ENCODE data around the gene ZNF701. TPM values are rescaled to one million over a fixed set of nuclear protein-coding genes. Genes with fewer than 3 reads are reported as not detected.
"Not testable (repeated sequence)": the region's sequence is repeated elsewhere in the genome, so short reads cannot be mapped to it uniquely, and the experiment has no call there.

The ZNF701 gene
- total RNA-seq, 1 experiment from 2014 or later: 40.3 TPM

DNA sequence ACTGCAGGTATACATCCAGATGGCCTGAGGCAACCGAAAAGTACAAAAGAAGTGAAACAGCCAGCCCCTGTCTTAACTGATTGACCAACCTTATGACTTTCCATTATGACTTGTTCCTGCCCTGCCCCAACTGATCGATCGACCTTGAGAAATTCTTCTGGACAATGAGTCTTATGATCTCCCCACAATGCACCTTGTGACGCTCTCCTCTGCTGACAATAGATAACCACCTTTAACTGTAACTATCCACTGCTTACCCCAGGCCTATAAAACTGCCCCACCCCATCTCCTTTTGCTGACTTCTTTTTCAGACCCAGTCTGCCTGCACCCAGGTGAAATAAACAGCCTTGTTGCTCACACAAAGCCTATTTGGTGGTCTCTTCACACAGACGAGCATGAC lies 56.8 kb downstream of the ZNF701 start:
- Mint-ChIP-seq H3K27me3 (ENCODE audit: low read depth) (peaks cover 14% of the 10 kb centered on the region), H3K4me3 (no peak overlapping the region), H3K4me1 (no peaks in the 10 kb centered on the region), H3K27ac (no peak overlapping the region), H3K36me3 (peaks cover 22% of the 10 kb centered on the region), H3K9me3 (peaks cover 29% of the 10 kb centered on the region)
- no peak for ATAC-seq
- ChIA-PET POLR2A (no interaction called here), CTCF (no interaction called here)
- TF ChIP-seq CBFB (CRISPR knock-in tag; IDR thresholded peaks at IDR 0.05; ENCODE audit: low read depth): no peak
- no peak for TF ChIP-seq NR3C1 (CRISPR knock-in tag; conservative IDR thresholded peaks at IDR 0.05; ENCODE audit: low read depth)
- TF ChIP-seq, protein P1, sequence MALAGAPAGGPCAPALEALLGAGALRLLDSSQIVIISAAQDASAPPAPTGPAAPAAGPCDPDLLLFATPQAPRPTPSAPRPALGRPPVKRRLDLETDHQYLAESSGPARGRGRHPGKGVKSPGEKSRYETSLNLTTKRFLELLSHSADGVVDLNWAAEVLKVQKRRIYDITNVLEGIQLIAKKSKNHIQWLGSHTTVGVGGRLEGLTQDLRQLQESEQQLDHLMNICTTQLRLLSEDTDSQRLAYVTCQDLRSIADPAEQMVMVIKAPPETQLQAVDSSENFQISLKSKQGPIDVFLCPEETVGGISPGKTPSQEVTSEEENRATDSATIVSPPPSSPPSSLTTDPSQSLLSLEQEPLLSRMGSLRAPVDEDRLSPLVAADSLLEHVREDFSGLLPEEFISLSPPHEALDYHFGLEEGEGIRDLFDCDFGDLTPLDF (CRISPR knock-in tag; IDR thresholded peaks at IDR 0.05): no peak
- TF ChIP-seq ZNF396 (CRISPR knock-in tag; IDR thresholded peaks at IDR 0.05; ENCODE audit: borderline replicate concordance): no peak
- no peak for TF ChIP-seq HMGA2 (CRISPR knock-in tag; IDR thresholded peaks at IDR 0.05)
- TF ChIP-seq FOXJ3 (CRISPR knock-in tag; IDR thresholded peaks at IDR 0.05; ENCODE audit: borderline replicate concordance): no peak
- no peak for TF ChIP-seq ZNF416 (CRISPR knock-in tag; IDR thresholded peaks at IDR 0.05)
- no peak for TF ChIP-seq ESRRA (CRISPR knock-in tag; IDR thresholded peaks at IDR 0.05; ENCODE audit: borderline replicate concordance)
- no peak for TF ChIP-seq NFE2L1 (CRISPR knock-in tag; IDR thresholded peaks at IDR 0.05)
- no peak for TF ChIP-seq TP53 (CRISPR knock-in tag; IDR thresholded peaks at IDR 0.05)
- no peak for TF ChIP-seq ZNF121 (CRISPR knock-in tag; IDR thresholded peaks at IDR 0.05)
- no peak for TF ChIP-seq EMX1 (CRISPR knock-in tag; IDR thresholded peaks at IDR 0.05)
- TF ChIP-seq, protein P2, sequence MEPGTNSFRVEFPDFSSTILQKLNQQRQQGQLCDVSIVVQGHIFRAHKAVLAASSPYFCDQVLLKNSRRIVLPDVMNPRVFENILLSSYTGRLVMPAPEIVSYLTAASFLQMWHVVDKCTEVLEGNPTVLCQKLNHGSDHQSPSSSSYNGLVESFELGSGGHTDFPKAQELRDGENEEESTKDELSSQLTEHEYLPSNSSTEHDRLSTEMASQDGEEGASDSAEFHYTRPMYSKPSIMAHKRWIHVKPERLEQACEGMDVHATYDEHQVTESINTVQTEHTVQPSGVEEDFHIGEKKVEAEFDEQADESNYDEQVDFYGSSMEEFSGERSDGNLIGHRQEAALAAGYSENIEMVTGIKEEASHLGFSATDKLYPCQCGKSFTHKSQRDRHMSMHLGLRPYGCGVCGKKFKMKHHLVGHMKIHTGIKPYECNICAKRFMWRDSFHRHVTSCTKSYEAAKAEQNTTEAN (CRISPR knock-in tag; IDR thresholded peaks at IDR 0.05): no peak
- DNase-seq (ENCODE audit: low spot score): no peak

GRCh38 chr19:52627441-52627840 lies 57.4 kb downstream of the ZNF701 start:
- H3K27ac Mint-ChIP-seq, ATAC-seq: not testable (repeated sequence)

GRCh38 chr19:52635786-52636570 lies 65.9 kb downstream of the ZNF701 start:
- POLR2A ChIA-PET: no interaction called here
- ATAC-seq (no peak), DNase-seq (ENCODE audit: low spot score) (no peak)
- peaks cover 10% of the 10 kb centered on the region for H3K36me3 Mint-ChIP-seq
- no peak overlapping the region for H3K4me3 Mint-ChIP-seq
- CTCF ChIA-PET: interaction anchor here (0.7 kb wide), 1 partner anchor 358 kb away, joined by 5 read pairs; no protein-coding TSS in a partner anchor
- H3K4me1 Mint-ChIP-seq: peaks cover 12% of the 10 kb centered on the region
- H3K27me3 Mint-ChIP-seq (ENCODE audit: low read depth): peaks cover 23% of the 10 kb centered on the region
- TF ChIP-seq, protein P3, sequence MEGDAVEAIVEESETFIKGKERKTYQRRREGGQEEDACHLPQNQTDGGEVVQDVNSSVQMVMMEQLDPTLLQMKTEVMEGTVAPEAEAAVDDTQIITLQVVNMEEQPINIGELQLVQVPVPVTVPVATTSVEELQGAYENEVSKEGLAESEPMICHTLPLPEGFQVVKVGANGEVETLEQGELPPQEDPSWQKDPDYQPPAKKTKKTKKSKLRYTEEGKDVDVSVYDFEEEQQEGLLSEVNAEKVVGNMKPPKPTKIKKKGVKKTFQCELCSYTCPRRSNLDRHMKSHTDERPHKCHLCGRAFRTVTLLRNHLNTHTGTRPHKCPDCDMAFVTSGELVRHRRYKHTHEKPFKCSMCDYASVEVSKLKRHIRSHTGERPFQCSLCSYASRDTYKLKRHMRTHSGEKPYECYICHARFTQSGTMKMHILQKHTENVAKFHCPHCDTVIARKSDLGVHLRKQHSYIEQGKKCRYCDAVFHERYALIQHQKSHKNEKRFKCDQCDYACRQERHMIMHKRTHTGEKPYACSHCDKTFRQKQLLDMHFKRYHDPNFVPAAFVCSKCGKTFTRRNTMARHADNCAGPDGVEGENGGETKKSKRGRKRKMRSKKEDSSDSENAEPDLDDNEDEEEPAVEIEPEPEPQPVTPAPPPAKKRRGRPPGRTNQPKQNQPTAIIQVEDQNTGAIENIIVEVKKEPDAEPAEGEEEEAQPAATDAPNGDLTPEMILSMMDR (IDR thresholded peaks at IDR 0.05): no peak
- no peak for TF ChIP-seq SOX15 (CRISPR knock-in tag; IDR thresholded peaks at IDR 0.05)
- H3K9me3 Mint-ChIP-seq: 0 out of 2 replicates have a peak, but pooled peaks cover 3% of the 10 kb centered on the region
- no peak overlapping the region for H3K27ac Mint-ChIP-seq

More at GRCh38 chr19:52627441-52627840, 57.4 kb downstream of the ZNF701 start:
- peaks cover 18% of the 10 kb centered on the region for H3K36me3 Mint-ChIP-seq
- H3K9me3 Mint-ChIP-seq: peaks cover 29% of the 10 kb centered on the region
- DNase-seq (ENCODE audit: low spot score); H3K4me1 Mint-ChIP-seq; POLR2A ChIA-PET; CTCF ChIA-PET; H3K4me3 Mint-ChIP-seq: not testable (repeated sequence)
- H3K27me3 Mint-ChIP-seq (ENCODE audit: low read depth): peaks cover 14% of the 10 kb centered on the region

Other genes starting within 250 kb of the ZNF701 start
- gene ZNF610, start 234.0 kb upstream of the ZNF701 start, total RNA-seq (2021): 4.4 to 8.5 TPM (median 6.6 TPM) in 3 replicates
- gene ZNF880, start 200.4 kb upstream of the ZNF701 start, total RNA-seq (2021): 29.0 to 34.0 TPM (median 29.1 TPM) in 3 replicates
- gene ZNF528, start 172.4 kb upstream of the ZNF701 start, total RNA-seq (2021): 20.8 to 21.1 TPM (median 20.8 TPM) in 3 replicates
- gene ZNF534, start 141.1 kb upstream of the ZNF701 start, total RNA-seq (2021): 0.23 to 0.42 TPM (median 0.37 TPM) in 3 replicates
- 21.1 to 26.6 TPM (median 21.9 TPM) in 3 replicates for gene ZNF578, start 116.7 kb upstream of the ZNF701 start, total RNA-seq (2021)
- 47.1 to 59.2 TPM (median 49.2 TPM) in 3 replicates for gene ZNF808, start 42.6 kb upstream of the ZNF701 start, total RNA-seq (2021)
- 32.5 to 36.4 TPM (median 34.1 TPM) in 3 replicates for gene ZNF83, start 68.1 kb downstream of the ZNF701 start, total RNA-seq (2021)
- 18.0 to 22.4 TPM (median 19.9 TPM) in 3 replicates for gene ZNF611, start 164.8 kb downstream of the ZNF701 start, total RNA-seq (2021)
- gene ZNF600, start 216.5 kb downstream of the ZNF701 start, total RNA-seq (2021): 11.7 to 13.4 TPM (median 13.2 TPM) in 3 replicates

All from WTC11 (cell line).